ENCODE data around the gene KRTAP4-2.
"Not testable (repeated sequence)": the region's sequence is repeated elsewhere in the genome, so short reads cannot be mapped to it uniquely, and the experiment has no call there.

The KRTAP4-2 gene

DNA sequence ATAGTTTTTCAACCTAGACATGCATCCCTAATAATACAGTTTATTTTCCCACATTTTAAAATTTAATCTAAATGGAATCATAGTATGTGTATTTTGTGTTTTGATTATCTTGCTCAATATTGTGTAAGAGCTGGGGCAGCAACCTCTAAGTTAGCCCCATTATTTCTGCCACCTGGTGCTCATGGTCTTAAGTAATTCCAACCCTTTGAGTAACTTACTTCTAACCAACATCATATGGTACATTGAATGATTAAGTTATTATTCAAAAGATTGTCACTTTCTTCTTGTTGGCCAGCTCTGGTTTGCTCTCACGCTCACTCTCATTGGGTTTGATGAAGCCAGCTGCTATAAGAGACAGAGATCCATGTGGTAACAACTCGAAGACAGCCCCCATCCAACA lies 6.1 kb downstream of the KRTAP4-2 start:
- no peaks in the 10 kb centered on the region for H3K36me3 Mint-ChIP-seq (ENCODE audit: low read depth)
- no peak overlapping the region for H3K4me3 Mint-ChIP-seq
- no peak overlapping the region for H3K27ac Mint-ChIP-seq
- H3K27me3 Mint-ChIP-seq (ENCODE audit: low read depth): peaks cover 21% of the 10 kb centered on the region
- H3K9me3 Mint-ChIP-seq: no peaks in the 10 kb centered on the region
- TF ChIP-seq, protein P1, sequence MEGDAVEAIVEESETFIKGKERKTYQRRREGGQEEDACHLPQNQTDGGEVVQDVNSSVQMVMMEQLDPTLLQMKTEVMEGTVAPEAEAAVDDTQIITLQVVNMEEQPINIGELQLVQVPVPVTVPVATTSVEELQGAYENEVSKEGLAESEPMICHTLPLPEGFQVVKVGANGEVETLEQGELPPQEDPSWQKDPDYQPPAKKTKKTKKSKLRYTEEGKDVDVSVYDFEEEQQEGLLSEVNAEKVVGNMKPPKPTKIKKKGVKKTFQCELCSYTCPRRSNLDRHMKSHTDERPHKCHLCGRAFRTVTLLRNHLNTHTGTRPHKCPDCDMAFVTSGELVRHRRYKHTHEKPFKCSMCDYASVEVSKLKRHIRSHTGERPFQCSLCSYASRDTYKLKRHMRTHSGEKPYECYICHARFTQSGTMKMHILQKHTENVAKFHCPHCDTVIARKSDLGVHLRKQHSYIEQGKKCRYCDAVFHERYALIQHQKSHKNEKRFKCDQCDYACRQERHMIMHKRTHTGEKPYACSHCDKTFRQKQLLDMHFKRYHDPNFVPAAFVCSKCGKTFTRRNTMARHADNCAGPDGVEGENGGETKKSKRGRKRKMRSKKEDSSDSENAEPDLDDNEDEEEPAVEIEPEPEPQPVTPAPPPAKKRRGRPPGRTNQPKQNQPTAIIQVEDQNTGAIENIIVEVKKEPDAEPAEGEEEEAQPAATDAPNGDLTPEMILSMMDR (IDR thresholded peaks at IDR 0.05; ENCODE audit: unreplicated experiment in 3 of 3): no peak
- no peaks in the 10 kb centered on the region for H3K4me1 Mint-ChIP-seq

DNA sequence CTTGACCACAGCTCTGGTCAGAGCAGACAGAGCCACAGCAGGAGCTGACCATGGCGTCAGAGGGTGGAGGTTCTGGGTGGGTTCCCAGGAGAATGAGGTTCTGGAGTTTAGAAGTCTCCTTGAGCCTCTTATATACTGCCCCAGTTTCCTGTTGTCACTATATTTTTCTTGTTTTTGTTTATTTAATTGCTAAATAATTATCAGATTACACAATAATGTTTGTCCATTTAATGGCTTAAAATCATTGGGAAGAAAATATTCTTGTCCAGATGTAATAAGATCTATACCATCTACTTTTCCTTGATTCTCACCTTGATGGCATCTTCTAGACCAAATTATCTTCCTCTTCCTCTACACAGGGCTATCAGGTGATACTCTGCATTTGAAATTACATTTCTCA lies 9.9 kb downstream of the KRTAP4-2 start, which contains the start of gene KRTAP4-3:
TSS of gene KRTAP4-3 (minus strand) at position 101 of the 400 bp plus-strand sequence. CDS start at position 52, 49 bp downstream.
- H3K27me3 Mint-ChIP-seq (ENCODE audit: low read depth): peaks cover 4% of the 10 kb centered on the region
- H3K36me3 Mint-ChIP-seq (ENCODE audit: low read depth): no peaks in the 10 kb centered on the region
- no peak within 1 kb of the TSS for H3K4me3 Mint-ChIP-seq
- H3K27ac Mint-ChIP-seq: no peak within 1 kb of the TSS
- TF ChIP-seq, protein P1 (IDR thresholded peaks at IDR 0.05; ENCODE audit: unreplicated experiment in 3 of 3): no peak
- H3K9me3 Mint-ChIP-seq: no peaks in the 10 kb centered on the region
- H3K4me1 Mint-ChIP-seq: no peaks in the 10 kb centered on the region

DNA sequence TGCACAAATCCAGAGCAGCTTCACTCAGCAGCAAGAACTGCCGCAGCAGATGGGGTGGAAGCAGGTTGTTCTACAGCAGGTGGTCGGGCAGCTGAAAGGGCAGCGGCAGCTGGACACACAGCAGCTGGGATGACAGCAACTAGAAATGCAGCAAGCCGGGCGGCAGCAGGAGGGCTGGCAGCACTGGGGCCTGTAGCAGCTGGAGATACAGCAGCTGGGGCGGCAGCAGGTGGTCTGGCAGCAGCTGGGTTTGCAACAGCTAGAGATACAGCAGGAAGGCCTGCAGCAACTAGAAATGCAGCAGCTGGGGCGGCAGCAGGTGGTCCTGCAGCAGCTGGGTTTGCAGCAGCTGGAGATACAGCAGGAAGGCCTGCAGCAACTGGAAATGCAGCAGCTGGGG lies 10.5 kb downstream of the KRTAP4-2 start:
- TF ChIP-seq, protein P1 (IDR thresholded peaks at IDR 0.05; ENCODE audit: unreplicated experiment in 3 of 3): no peak
- Mint-ChIP-seq H3K9me3 (no peaks in the 10 kb centered on the region), H3K36me3 (ENCODE audit: low read depth) (no peaks in the 10 kb centered on the region), H3K27me3 (ENCODE audit: low read depth) (peaks cover 4% of the 10 kb centered on the region), H3K27ac (no peak overlapping the region), H3K4me1 (no peaks in the 10 kb centered on the region), H3K4me3 (no peak overlapping the region)

DNA sequence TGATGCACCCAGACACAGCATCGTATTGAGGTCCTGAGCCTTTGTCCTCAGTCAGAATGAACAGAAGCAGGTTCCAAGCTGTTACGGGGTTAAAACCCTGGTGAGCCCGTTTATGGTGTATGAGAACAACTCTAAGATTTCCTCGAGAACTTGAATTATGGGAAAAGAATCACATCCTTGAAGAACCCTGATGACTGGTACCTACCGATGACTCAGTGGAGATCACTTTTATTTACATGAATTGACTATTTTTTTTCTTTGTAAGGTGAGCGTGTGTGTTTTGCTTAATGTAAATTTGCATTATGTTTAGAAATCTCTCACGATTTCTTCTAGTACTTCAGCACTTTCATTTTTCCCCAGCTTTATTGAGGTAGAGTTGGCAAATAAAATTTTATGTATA lies 14.2 kb downstream of the KRTAP4-2 start:
- no peak overlapping the region for H3K27ac Mint-ChIP-seq
- H3K36me3 Mint-ChIP-seq (ENCODE audit: low read depth): no peaks in the 10 kb centered on the region
- peaks cover 9% of the 10 kb centered on the region for H3K27me3 Mint-ChIP-seq (ENCODE audit: low read depth)
- TF ChIP-seq, protein P1 (IDR thresholded peaks at IDR 0.05; ENCODE audit: unreplicated experiment in 3 of 3): no peak
- H3K4me3 Mint-ChIP-seq: no peak overlapping the region
- no peaks in the 10 kb centered on the region for H3K9me3 Mint-ChIP-seq
- no peaks in the 10 kb centered on the region for H3K4me1 Mint-ChIP-seq

DNA sequence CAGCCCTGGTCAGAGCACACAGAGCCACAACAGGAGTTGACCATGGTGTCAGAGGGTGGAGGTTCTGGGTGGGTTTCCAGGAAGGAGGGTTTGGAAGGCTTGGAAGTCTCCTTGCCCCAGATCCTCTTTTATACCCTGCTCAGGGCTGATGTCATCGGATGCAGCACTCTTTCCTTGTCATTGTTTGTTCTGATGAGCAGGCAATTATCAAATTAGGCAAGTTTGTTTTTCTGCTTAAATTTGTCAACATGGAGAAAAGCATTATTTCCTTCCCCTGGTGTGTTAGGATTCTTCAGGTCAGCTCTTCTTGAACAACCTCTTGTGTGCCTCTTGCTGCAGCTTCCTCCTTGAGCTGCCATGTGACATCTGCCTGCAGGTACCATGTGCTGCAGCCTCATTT lies 17.4 kb downstream of the KRTAP4-2 start, which contains the start of gene KRTAP4-4:
TSS of gene KRTAP4-4 (minus strand) at position 101 of the 400 bp plus-strand sequence. CDS start at position 44, 57 bp downstream.
- Mint-ChIP-seq H3K27me3 (ENCODE audit: low read depth) (peaks cover 12% of the 10 kb centered on the region), H3K9me3 (no peaks in the 10 kb centered on the region), H3K4me3 (no peak within 1 kb of the TSS), H3K36me3 (ENCODE audit: low read depth) (no peaks in the 10 kb centered on the region), H3K27ac (no peak within 1 kb of the TSS), H3K4me1 (no peaks in the 10 kb centered on the region)
- TF ChIP-seq, protein P1 (IDR thresholded peaks at IDR 0.05; ENCODE audit: unreplicated experiment in 3 of 3): no peak

DNA sequence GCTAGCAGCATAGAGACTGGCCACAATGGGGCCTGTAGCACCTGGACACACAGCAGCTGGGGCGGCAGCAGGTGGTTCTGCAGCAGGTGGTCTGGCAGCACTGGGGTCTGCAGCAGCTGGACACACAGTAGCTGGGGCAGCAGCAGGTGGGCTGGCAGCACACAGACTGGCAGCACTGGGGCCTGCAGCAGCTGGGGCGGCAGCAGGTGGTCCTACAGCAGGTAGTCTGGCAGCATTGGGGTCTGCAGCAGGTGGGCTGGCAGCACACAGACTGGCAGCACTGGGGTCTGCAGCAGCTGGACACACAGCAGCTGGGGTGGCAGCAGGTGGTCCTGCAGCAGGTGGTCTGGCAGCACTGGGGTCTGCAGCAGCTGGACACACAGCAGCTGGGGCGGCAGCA lies 17.8 kb downstream of the KRTAP4-2 start:
- not testable (repeated sequence) for H3K9me3 Mint-ChIP-seq; H3K36me3 Mint-ChIP-seq (ENCODE audit: low read depth); H3K4me3 Mint-ChIP-seq; H3K4me1 Mint-ChIP-seq; H3K27ac Mint-ChIP-seq
- peaks cover 12% of the 10 kb centered on the region for H3K27me3 Mint-ChIP-seq (ENCODE audit: low read depth)
